ENCODE results near the gene RPTOR.

Gene RPTOR

DNA sequence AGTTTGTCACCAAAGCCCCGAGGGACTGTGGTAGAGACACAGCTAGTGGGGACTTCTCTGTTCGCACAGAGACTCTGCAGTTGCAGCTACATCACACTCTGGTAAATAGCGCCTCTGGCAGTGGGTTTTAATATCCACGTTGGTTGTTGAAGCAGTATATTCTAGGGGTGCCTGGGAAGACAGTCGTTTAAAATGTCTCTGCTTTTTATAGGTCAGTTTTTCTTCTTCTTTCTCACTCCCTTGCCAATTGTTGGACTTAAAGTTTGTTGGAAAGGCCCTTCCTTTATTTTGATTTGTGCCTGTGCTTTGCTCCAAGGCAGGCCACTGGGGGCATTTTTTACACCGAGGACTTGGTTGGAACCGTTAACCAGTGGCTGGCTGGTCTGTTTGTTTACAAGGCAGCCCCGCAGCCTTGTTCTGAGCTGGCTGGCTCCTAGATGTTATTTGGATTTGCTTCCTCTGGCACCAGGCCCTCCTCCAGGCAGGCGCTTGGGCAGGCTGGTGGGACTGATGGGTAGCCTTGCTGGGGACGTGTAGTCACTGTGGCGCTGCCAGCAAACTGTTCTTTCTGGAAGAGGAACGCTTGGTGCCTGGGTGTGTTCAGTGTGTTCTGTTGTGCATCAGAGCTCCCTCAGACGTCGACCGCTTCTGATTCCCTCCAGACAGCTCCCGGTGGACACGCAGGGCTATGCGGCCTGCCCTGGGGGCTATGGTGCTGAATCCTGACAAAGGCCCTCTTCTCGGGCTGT lies 228.8 kb downstream of the RPTOR start (continued):
- TF ChIP-seq, protein P1, sequence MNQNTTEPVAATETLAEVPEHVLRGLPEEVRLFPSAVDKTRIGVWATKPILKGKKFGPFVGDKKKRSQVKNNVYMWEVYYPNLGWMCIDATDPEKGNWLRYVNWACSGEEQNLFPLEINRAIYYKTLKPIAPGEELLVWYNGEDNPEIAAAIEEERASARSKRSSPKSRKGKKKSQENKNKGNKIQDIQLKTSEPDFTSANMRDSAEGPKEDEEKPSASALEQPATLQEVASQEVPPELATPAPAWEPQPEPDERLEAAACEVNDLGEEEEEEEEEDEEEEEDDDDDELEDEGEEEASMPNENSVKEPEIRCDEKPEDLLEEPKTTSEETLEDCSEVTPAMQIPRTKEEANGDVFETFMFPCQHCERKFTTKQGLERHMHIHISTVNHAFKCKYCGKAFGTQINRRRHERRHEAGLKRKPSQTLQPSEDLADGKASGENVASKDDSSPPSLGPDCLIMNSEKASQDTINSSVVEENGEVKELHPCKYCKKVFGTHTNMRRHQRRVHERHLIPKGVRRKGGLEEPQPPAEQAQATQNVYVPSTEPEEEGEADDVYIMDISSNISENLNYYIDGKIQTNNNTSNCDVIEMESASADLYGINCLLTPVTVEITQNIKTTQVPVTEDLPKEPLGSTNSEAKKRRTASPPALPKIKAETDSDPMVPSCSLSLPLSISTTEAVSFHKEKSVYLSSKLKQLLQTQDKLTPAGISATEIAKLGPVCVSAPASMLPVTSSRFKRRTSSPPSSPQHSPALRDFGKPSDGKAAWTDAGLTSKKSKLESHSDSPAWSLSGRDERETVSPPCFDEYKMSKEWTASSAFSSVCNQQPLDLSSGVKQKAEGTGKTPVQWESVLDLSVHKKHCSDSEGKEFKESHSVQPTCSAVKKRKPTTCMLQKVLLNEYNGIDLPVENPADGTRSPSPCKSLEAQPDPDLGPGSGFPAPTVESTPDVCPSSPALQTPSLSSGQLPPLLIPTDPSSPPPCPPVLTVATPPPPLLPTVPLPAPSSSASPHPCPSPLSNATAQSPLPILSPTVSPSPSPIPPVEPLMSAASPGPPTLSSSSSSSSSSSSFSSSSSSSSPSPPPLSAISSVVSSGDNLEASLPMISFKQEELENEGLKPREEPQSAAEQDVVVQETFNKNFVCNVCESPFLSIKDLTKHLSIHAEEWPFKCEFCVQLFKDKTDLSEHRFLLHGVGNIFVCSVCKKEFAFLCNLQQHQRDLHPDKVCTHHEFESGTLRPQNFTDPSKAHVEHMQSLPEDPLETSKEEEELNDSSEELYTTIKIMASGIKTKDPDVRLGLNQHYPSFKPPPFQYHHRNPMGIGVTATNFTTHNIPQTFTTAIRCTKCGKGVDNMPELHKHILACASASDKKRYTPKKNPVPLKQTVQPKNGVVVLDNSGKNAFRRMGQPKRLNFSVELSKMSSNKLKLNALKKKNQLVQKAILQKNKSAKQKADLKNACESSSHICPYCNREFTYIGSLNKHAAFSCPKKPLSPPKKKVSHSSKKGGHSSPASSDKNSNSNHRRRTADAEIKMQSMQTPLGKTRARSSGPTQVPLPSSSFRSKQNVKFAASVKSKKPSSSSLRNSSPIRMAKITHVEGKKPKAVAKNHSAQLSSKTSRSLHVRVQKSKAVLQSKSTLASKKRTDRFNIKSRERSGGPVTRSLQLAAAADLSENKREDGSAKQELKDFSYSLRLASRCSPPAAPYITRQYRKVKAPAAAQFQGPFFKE (tag by site-specific recombination; IDR thresholded peaks at IDR 0.05; ENCODE audit: borderline replicate concordance) = no peak
- TF ChIP-seq ZNF785 (tag by site-specific recombination; IDR thresholded peaks at IDR 0.05) (no peak), ZFHX2 (tag by site-specific recombination; conservative IDR thresholded peaks at IDR 0.05) (no peak), ZNF114 (tag by site-specific recombination; IDR thresholded peaks at IDR 0.05) (no peak), ZNF292 (tag by site-specific recombination; IDR thresholded peaks at IDR 0.05; ENCODE audit: borderline replicate concordance, low read depth) (no peak), KLF1 (tag by site-specific recombination; IDR thresholded peaks at IDR 0.05) (no peak)
- TF ChIP-seq, protein P2, sequence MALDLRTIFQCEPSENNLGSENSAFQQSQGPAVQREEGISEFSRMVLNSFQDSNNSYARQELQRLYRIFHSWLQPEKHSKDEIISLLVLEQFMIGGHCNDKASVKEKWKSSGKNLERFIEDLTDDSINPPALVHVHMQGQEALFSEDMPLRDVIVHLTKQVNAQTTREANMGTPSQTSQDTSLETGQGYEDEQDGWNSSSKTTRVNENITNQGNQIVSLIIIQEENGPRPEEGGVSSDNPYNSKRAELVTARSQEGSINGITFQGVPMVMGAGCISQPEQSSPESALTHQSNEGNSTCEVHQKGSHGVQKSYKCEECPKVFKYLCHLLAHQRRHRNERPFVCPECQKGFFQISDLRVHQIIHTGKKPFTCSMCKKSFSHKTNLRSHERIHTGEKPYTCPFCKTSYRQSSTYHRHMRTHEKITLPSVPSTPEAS (tag by site-specific recombination; IDR thresholded peaks at IDR 0.05) = no peak
- TF ChIP-seq, protein P3, sequence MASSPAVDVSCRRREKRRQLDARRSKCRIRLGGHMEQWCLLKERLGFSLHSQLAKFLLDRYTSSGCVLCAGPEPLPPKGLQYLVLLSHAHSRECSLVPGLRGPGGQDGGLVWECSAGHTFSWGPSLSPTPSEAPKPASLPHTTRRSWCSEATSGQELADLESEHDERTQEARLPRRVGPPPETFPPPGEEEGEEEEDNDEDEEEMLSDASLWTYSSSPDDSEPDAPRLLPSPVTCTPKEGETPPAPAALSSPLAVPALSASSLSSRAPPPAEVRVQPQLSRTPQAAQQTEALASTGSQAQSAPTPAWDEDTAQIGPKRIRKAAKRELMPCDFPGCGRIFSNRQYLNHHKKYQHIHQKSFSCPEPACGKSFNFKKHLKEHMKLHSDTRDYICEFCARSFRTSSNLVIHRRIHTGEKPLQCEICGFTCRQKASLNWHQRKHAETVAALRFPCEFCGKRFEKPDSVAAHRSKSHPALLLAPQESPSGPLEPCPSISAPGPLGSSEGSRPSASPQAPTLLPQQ (tag by site-specific recombination; IDR thresholded peaks at IDR 0.05) = no peak
- TF ChIP-seq, protein P4, sequence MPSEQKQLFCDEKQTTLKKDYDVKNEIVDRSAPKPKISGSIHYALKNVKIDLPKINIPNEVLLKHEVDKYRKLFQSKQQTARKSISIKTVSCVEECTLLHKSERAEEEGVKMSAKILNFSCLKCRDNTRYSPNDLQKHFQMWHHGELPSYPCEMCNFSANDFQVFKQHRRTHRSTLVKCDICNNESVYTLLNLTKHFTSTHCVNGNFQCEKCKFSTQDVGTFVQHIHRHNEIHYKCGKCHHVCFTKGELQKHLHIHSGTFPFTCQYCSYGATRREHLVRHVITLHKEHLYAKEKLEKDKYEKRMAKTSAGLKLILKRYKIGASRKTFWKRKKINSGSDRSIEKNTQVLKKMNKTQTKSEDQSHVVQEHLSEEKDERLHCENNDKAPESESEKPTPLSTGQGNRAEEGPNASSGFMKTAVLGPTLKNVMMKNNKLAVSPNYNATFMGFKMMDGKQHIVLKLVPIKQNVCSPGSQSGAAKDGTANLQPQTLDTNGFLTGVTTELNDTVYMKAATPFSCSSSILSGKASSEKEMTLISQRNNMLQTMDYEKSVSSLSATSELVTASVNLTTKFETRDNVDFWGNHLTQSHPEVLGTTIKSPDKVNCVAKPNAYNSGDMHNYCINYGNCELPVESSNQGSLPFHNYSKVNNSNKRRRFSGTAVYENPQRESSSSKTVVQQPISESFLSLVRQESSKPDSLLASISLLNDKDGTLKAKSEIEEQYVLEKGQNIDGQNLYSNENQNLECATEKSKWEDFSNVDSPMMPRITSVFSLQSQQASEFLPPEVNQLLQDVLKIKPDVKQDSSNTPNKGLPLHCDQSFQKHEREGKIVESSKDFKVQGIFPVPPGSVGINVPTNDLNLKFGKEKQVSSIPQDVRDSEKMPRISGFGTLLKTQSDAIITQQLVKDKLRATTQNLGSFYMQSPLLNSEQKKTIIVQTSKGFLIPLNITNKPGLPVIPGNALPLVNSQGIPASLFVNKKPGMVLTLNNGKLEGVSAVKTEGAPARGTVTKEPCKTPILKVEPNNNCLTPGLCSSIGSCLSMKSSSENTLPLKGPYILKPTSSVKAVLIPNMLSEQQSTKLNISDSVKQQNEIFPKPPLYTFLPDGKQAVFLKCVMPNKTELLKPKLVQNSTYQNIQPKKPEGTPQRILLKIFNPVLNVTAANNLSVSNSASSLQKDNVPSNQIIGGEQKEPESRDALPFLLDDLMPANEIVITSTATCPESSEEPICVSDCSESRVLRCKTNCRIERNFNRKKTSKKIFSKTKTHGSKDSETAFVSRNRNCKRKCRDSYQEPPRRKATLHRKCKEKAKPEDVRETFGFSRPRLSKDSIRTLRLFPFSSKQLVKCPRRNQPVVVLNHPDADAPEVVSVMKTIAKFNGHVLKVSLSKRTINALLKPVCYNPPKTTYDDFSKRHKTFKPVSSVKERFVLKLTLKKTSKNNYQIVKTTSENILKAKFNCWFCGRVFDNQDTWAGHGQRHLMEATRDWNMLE (tag by site-specific recombination; conservative IDR thresholded peaks at IDR 0.05; ENCODE audit: low read depth) = no peak

DNA sequence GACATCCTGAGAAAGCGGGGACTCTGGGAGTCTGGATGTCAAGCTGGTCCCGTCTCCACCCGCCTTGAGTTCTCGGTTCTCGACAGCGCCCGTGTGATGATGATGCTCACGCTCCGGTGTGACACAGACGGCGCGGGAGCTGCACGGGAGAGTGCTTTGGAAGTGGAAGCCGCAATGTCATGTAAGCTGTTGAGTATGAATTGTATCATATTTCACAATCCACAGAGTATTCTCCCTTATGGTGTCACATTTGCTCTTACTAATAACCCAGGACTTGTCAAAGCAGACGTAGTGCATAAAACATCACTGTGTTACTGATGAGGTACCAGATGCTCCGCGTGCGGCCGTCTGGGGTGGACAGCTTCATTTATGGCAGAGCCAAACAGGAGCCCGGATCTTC lies 229.5 kb downstream of the RPTOR start:
- Histone ChIP-seq H3K36me3 (ENCODE audit: control insufficient read depth in 2 of 2, insufficient read depth in 1 of 2, low read length in 2 of 2) (peaks cover 0 to 21% of the 10 kb centered on the region in 2 experiments; a peak in 1 of 3 replicates), H3K4me3 (ENCODE audit: low read depth, low read length) (no peak overlapping the region), H3K9me3 (ENCODE audit: control insufficient read depth, insufficient read depth, low read depth, low read length) (no peaks in the 10 kb centered on the region), H3K4me1 (ENCODE audit: control insufficient read depth, insufficient read depth, low read length) (no peaks in the 10 kb centered on the region), H3K27ac (ENCODE audit: extremely low read depth, low read depth, low read length) (no peak overlapping the region)
- ChIA-PET POLR2A (no interaction called here), CTCF (no interaction called here)
- TF ChIP-seq, protein P5, sequence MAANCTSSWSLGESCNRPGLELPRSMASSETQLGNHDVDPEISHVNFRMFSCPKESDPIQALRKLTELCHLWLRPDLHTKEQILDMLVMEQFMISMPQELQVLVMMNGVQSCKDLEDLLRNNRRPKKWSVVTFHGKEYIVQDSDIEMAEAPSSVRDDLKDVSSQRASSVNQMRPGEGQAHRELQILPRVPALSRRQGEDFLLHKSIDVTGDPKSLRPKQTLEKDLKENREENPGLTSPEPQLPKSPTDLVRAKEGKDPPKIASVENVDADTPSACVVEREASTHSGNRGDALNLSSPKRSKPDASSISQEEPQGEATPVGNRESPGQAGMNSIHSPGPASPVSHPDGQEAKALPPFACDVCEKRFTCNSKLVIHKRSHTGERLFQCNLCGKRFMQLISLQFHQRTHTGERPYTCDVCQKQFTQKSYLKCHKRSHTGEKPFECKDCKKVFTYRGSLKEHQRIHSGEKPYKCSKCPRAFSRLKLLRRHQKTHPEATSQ (tag by site-specific recombination; IDR thresholded peaks at IDR 0.05) = no peak
- TF ChIP-seq, protein P6, sequence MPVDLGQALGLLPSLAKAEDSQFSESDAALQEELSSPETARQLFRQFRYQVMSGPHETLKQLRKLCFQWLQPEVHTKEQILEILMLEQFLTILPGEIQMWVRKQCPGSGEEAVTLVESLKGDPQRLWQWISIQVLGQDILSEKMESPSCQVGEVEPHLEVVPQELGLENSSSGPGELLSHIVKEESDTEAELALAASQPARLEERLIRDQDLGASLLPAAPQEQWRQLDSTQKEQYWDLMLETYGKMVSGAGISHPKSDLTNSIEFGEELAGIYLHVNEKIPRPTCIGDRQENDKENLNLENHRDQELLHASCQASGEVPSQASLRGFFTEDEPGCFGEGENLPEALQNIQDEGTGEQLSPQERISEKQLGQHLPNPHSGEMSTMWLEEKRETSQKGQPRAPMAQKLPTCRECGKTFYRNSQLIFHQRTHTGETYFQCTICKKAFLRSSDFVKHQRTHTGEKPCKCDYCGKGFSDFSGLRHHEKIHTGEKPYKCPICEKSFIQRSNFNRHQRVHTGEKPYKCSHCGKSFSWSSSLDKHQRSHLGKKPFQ (tag by site-specific recombination; IDR thresholded peaks at IDR 0.05) = no peak
- TF ChIP-seq ZNF10 (tag by site-specific recombination; IDR thresholded peaks at IDR 0.05) = no peak
- no peak for TF ChIP-seq ZNF350 (tag by site-specific recombination; IDR thresholded peaks at IDR 0.05)
- TF ChIP-seq ZNF747 (tag by site-specific recombination; IDR thresholded peaks at IDR 0.05) = no peak
- no peak for TF ChIP-seq ZNF132 (tag by site-specific recombination; IDR thresholded peaks at IDR 0.05; ENCODE audit: borderline replicate concordance)
- TF ChIP-seq ZFP37 (tag by site-specific recombination; IDR thresholded peaks at IDR 0.05) = no peak
- TF ChIP-seq ZNF416 (tag by site-specific recombination; IDR thresholded peaks at IDR 0.05) = no peak
- no peak for TF ChIP-seq ZNF394 (tag by site-specific recombination; IDR thresholded peaks at IDR 0.05; ENCODE audit: borderline replicate concordance)
- TF ChIP-seq ZNF221 (tag by site-specific recombination; IDR thresholded peaks at IDR 0.05; ENCODE audit: borderline replicate concordance) = no peak
